Retina (tissue), 1 donor: ENCODE measurements around the gene SLAMF8.

Experiments used
- DNase-seq: peaks from one replicate; pipeline ENCODE4 v3.0.0-alpha.2; 2016

Gene SLAMF8

GRCh38 chr1:159826441-159827101, at the start of gene SLAMF8:
TSS of gene SLAMF8 (plus strand) at chr1:159826873. CDS start at chr1:159826899, 26 bp downstream.
- no peak for DNase-seq

DNA sequence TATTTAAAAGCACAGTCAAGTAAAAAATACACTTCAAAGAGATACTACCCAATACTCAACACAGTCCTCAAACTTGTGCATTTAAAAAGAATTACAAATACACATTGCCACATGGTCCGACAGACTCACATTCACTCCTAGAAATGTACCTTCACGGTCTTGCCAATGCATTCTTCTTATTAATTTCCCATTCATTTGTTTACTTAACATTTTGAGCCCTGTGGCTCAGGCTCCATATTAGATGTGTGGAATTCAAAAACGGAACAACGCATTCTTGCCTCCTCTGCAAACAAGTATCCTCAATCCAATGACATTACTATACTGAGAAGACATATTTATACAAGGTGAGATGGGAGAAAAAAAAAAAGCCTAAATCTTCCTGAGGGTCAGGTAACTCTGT, 48.4 kb upstream of the SLAMF8 start:
- no peak for DNase-seq

GRCh38 chr1:159779403-159779851, 47.2 kb upstream of the SLAMF8 start:
- DNase-seq, result no peak

- peak; percentile 98 for DNase-seq
These were observed 45.8 kb upstream of the SLAMF8 start, which contains the start of gene DUSP23 for GRCh38 chr1:159780583-159781582. TSS of gene DUSP23 (plus strand) at chr1:159780962. CDS start at chr1:159781101, 139 bp downstream.

DNA sequence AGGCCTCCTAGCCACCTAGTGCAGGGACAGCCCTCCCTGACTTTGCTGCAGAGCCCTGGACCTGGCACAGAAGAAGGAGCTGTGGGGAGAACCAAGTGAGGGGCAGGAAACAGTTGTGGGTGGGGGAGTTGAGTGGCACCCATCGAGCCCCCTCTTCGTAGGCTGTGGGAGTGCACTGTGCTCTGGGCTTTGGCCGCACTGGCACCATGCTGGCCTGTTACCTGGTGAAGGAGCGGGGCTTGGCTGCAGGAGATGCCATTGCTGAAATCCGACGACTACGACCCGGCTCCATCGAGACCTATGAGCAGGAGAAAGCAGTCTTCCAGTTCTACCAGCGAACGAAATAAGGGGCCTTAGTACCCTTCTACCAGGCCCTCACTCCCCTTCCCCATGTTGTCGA, 44.7 kb upstream of the SLAMF8 start:
- no peak for DNase-seq

- no peak for DNase-seq
These were observed 42.9 kb upstream of the SLAMF8 start for GRCh38 chr1:159783724-159784123.

GRCh38 chr1:159786465-159786864, 40.2 kb upstream of the SLAMF8 start:
- no peak for DNase-seq

- DNase-seq, result no peak
These were observed 39.7 kb upstream of the SLAMF8 start for GRCh38 chr1:159786966-159787365.

DNA sequence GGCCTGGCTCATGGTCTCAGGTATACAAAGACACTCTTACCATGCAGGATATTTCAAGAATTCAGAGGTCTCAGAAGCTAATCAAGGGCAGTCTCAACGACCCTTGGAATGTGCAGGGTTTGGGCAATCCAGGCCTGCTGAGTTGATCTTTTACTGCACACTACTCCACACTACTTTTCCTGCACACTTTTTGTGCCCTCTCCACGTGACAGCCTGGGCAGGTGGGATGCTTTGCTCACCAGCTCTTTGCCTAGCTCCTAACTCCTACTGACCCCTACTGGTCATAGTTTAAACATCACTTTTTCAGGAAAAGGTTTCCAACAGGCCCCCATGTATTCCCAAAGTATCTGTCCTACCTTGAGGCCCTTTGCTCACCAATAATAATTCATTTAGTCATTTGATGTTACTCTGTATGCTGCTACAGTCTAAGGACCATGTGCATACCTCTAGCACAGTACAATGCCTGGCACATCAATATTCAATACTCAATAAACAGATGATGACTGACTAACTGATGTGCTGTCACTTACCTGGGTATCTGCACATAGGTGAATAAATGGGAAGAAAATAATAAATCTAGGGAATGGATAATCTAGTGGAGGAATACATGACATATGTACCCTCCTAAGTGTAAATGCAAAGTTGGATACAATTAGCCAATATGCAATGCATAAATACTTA, 36.3 kb upstream of the SLAMF8 start:
- DNase-seq, result peak; percentile 37

DNA sequence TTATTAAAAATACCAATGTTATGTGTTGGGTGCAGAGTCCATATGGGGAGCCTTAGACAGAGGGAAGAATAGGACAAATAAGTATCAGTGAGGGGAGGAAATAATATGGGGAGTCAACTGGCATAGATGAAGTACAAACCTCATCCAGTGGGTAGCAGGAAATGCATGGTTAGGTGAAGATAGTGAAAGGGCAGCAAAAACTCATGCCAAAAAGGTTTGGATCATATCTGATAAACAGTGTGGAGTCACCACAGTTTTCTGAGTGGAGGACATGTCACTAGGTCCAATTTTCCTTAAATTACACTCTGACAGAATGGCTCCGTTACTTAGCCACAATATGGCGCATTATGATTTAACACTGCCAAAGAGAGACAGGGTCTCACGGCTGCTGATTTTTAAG, 35.6 kb upstream of the SLAMF8 start:
- no peak for DNase-seq

DNA sequence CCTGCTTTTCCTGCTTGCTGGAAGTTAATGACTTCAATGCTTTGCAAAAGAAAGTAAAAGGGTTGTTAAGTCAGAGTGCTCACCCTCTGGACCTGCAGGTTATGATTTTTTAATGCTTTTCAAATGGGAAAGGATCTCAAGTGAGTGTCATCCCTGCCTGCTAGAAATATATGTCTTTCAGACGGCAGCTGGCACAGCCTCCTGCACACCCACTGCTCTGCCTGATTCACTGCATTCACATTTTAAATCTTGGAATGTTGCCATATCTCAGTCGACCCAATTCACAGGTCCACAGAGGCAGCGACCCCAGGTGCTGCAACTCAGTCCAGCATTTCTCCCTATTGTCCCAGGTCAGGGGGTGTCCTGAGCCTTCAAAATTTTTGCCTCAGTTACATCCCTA, 35.2 kb upstream of the SLAMF8 start:
- no peak for DNase-seq

- DNase-seq, result no peak
These were observed 31.1 kb upstream of the SLAMF8 start for GRCh38 chr1:159795534-159795933.

GRCh38 chr1:159798893-159799292, 27.8 kb upstream of the SLAMF8 start:
- DNase-seq, result peak; percentile 67

DNA sequence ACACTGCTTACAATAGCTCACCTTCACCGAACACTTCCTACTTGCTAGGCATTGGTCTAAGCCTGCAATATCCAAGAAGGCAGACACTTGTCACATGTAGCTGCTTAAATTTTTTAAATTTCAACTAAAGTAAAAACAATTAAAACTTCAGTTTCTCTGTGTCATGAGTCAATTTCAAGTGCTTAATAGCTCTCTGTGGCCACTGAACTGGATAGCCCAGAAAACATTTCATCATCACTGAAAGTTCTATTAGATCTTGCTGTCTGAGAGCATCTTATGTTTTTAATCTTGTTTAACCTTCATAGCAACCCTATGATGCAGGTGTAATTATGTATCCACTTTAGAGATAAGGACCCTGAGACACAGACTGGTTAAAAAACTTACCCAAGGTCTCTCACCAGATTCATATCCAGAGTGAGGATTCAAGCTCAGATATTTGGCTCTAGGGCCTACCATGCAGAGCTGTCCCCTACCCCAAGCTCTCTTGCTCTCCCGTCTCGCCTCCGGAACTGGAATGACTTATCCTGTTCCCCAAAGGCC, 27.2 kb upstream of the SLAMF8 start:
- DNase-seq, result no peak

GRCh38 chr1:159800177-159800930, 26.3 kb upstream of the SLAMF8 start:
- no peak for DNase-seq

- DNase-seq, result no peak
These were observed 24.6 kb upstream of the SLAMF8 start, which contains the start of gene FCRL6 for GRCh38 chr1:159802111-159802510. TSS of gene FCRL6 (plus strand) at chr1:159802360. CDS start at chr1:159802425, 65 bp downstream.

GRCh38 chr1:159803956-159804689, 22.6 kb upstream of the SLAMF8 start:
- DNase-seq, result no peak

- no peak for DNase-seq
These were observed 21.7 kb upstream of the SLAMF8 start for GRCh38 chr1:159804924-159805323.

DNA sequence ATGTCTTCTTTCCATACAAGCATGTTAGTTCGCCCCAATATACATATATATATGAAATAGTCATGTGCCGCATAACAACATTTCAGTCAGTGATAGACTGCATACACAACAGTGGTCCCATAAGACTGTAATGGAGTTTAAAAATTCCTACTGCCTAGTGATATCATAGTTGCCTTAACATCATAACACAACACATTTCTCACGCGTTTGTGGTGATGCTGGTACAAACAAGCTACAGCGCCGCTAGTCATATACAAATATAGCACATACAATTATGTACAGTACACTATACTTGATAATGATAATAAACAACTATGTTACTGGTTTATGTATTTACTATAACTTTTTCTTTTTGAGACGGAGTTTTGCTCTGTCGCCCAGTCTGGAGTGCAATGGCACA, 10.7 kb upstream of the SLAMF8 start:
- no peak for DNase-seq

- no peak for DNase-seq
These were observed 9.2 kb upstream of the SLAMF8 start for GRCh38 chr1:159817276-159818041.
